GM23248 (cell line): ENCODE data around the gene RAB27A. TPM values are rescaled to one million over a fixed set of nuclear protein-coding genes. Genes with fewer than 3 reads are reported as not detected.

Experiments
- DNase-seq: peaks from one replicate; pipeline ENCODE4 v3.0.0-alpha.2; 2015
- H2AFZ ChIP-seq: fragments of 200-600 bp; sonication (generic); 2 replicates; pipeline ENCODE4 v1.6.1; 2016; ENCODE audit warnings: antibody characterized with exemption
- H3F3A ChIP-seq: fragments of 200-600 bp; sonication (generic); 2 replicates; pipeline ENCODE4 v1.6.1; 2016; ENCODE audit warnings: mild to moderate bottlenecking, antibody characterized with exemption, mixed run types; ENCODE audit not compliant: insufficient read depth
- H3K27ac ChIP-seq: fragments of 200-600 bp; sonication (generic); 2 replicates; pipeline ENCODE4 v1.5.1; 2016; ENCODE audit warnings: mild to moderate bottlenecking
- H3K27me3 ChIP-seq: fragments of 200-600 bp; sonication (generic); replicated peaks from 2 replicates; pipeline ENCODE4 v1.6.1; 2016; ENCODE audit warnings: mild to moderate bottlenecking; ENCODE audit not compliant: insufficient read depth
- H3K36me3 ChIP-seq: fragments of 200-600 bp; sonication (generic); 2 replicates; pipeline ENCODE4 v1.6.1; 2016; ENCODE audit warnings: low read depth, mild to moderate bottlenecking
- H3K4me1 ChIP-seq: fragments of 200-600 bp; sonication (generic); 2 replicates; pipeline ENCODE4 v1.6.1; 2016; ENCODE audit warnings: mild to moderate bottlenecking; ENCODE audit not compliant: insufficient read depth
- H3K4me2 ChIP-seq: fragments of 200-600 bp; sonication (generic); one replicate; pipeline ENCODE4 v1.6.1; 2016; ENCODE audit warnings: mild to moderate bottlenecking; ENCODE audit not compliant: unreplicated experiment
- H3K4me3 ChIP-seq: fragments of 200-600 bp; sonication (generic); 2 replicates; pipeline ENCODE4 v1.5.1; 2016; ENCODE audit warnings: mild to moderate bottlenecking
- H3K79me2 ChIP-seq: fragments of 200-600 bp; sonication (generic); 2 replicates; pipeline ENCODE4 v1.6.1; 2016; ENCODE audit warnings: mild to moderate bottlenecking; ENCODE audit not compliant: insufficient read depth
- H3K9ac ChIP-seq: fragments of 200-600 bp; sonication (generic); 2 replicates; pipeline ENCODE4 v1.6.1; 2016; ENCODE audit warnings: mild to moderate bottlenecking
- H3K9me2 ChIP-seq: fragments of 200-600 bp; sonication (generic); 2 replicates; pipeline ENCODE4 v1.6.1; 2016; ENCODE audit warnings: mixed run types, mild to moderate bottlenecking, moderate library complexity; ENCODE audit not compliant: insufficient read depth
- H3K9me3 ChIP-seq: fragments of 200-600 bp; sonication (generic); one replicate; pipeline ENCODE4 v1.6.1; 2017; ENCODE audit warnings: low read depth
- H4K20me1 ChIP-seq: fragments of 200-600 bp; sonication (generic); 2 replicates; pipeline ENCODE4 v1.6.0; 2016; ENCODE audit not compliant: insufficient read depth
- EZH2 ChIP-seq: fragments of 200-600 bp; sonication (generic); IDR thresholded peaks from 2 replicates; pipeline ENCODE4 v1.6.1; 2018; ENCODE audit warnings: antibody characterized with exemption, mild to moderate bottlenecking; ENCODE audit not compliant: insufficient read depth, poor library complexity, severe bottlenecking
- EZH2phosphoT487 ChIP-seq: fragments of 200-600 bp; sonication (generic); IDR thresholded peaks from 2 replicates; pipeline ENCODE4 v1.6.1; 2018; ENCODE audit warnings: antibody characterized with exemption, moderate library complexity, mild to moderate bottlenecking, low read depth; ENCODE audit not compliant: insufficient read depth
- WGBS, 2 experiments: methylation state at CpG; one replicate each; pipeline ENCODE4 v1.1.6; 2015 to 2017; ENCODE audit warnings: low lambda C conversion rate in 2 of 2, low coverage in 1 of 2; ENCODE audit errors: missing lambda C conversion rate in 2 of 2; 5-methylcytosine and 5-hydroxymethylcytosine counted together
- in situ Hi-C: fragments of 300-500 bp; cut with MboI; formaldehyde crosslinking; loops from 2 replicates; pipeline ENCODE4 v1.15.0; 2020
- polyA plus RNA-seq: library from polyadenylated mRNA; unstranded; fragments of >200 nt; fragmentation: Nextera tagmentation; extraction: Ambion mirVana; gene quantifications from 2 replicates; pipeline ENCODE4 v1.2.1, GENCODE V29; 2016
- total RNA-seq: library from RNA; depleted of rRNA; stranded (reverse); fragments of >200 nt; shearing (Covaris generic); gene quantifications from 2 replicates; pipeline ENCODE4 v1.2.3, GENCODE V29; 2014

The RAB27A gene
- total and polyA plus RNA-seq, 2 experiments from 2014 or later: 9.0 to 9.5 TPM

GRCh38 chr15:55197362-55197705, 92.3 kb downstream of the RAB27A start:
- Histone ChIP-seq H3K27ac (peak overlapping the region; percentile 94), H3K9me3 (no peaks in the 10 kb centered on the region), H3K36me3 (peaks cover 4% of the 10 kb centered on the region), H3K4me2 (peak overlapping the region; percentile 85), H3K9ac (peak overlapping the region; percentile 98), H3K27me3 (no peaks in the 10 kb centered on the region), H3K9me2 (no peaks in the 10 kb centered on the region), H4K20me1 (peaks cover 10% of the 10 kb centered on the region; the same call in 1 of the 2 replicates), H3F3A (0 out of 2 replicates have a peak, but pooled peaks cover 4% of the 10 kb centered on the region), H3K79me2 (peaks cover 44% of the 10 kb centered on the region), H2AFZ (peak overlapping the region; percentile 99), H3K4me1 (peaks cover 37% of the 10 kb centered on the region), H3K4me3 (peak overlapping the region; percentile 99)
- in situ Hi-C loops: no loop called here
- 2 to 3% methylated on average over 10 of the region's 10 CpGs for WGBS, 2 experiments
- TF ChIP-seq EZH2phosphoT487 (no peak), EZH2 (no peak)
- no peak for DNase-seq

DNA sequence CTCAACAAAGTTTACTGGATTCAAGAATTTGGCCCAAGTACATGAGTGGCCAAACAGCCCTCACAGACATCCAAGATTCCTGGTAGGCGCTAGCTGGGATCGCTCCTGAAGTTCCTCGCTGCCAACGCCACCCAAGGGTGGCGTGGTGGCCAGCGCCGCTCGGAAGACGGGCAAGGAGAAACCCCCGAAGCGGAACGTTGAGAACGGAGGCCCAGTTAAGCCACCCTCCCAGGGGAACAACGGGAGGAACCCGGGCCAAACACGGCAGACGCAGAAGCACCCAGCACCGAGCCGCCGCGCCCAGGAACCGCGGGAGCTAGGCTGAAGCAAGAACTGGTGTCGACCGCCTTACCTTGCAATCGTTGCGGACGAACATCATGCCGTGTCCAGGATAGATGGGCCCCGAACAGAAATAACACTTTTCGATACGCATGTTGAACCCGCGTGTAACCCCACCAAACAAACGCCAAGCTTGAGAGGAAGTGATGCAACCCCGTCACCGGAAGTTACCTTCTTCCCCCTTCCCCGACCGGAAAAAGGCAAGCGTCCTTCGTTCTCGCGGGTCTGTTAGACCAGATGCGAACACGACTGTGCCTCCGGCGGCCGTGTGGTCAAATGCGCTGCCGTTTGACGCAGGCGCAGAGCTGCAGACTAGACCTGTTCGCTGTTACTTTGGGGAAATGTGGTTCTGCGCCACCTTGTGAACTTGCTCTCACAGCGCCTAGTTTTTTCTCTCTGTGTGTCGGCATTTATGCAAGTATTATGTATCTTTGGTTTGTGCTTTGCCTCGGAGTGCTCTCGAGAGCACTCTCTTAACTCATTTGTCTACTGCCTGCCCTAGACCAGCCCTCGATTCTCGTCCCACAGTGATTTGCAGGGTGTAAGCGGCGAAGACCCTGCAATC, 92.9 kb downstream of the RAB27A start, which contains the start of gene RSL24D1:
Gene RSL24D1 (minus strand): TSS at position 484 of the 904 bp plus-strand sequence. CDS start 51 bp downstream, at position 433.
- no peaks in the 10 kb centered on the region for H3K27me3 ChIP-seq
- DNase-seq: peak; percentile 100
- H3K4me3 ChIP-seq: peak within 1 kb of the TSS; percentile 99
- H3K79me2 ChIP-seq: peaks cover 50% of the 10 kb centered on the region
- H3K4me1 ChIP-seq: peaks cover 40% of the 10 kb centered on the region
- peak within 1 kb of the TSS; percentile 99 for H2AFZ ChIP-seq
- TF ChIP-seq EZH2phosphoT487 (no peak), EZH2 (no peak)
- WGBS, 2 experiments: 1% methylated on average over 62 of the region's 62 CpGs
- peaks cover 10% of the 10 kb centered on the region; the same call in 1 of the 2 replicates for H4K20me1 ChIP-seq
- peak within 1 kb of the TSS; percentile 94 for H3K27ac ChIP-seq
- H3K9ac ChIP-seq: peak within 1 kb of the TSS; percentile 98
- H3K9me2 ChIP-seq: no peaks in the 10 kb centered on the region
- peak within 1 kb of the TSS; percentile 99 for H3K4me2 ChIP-seq
- peaks cover 8% of the 10 kb centered on the region for H3K36me3 ChIP-seq
- H3K9me3 ChIP-seq: no peaks in the 10 kb centered on the region
- in situ Hi-C loops: no loop called here
- 0 out of 2 replicates have a peak, but pooled peaks cover 4% of the 10 kb centered on the region for H3F3A ChIP-seq

GRCh38 chr15:55195996-55196395, 93.6 kb downstream of the RAB27A start:
- Histone ChIP-seq H3K4me1 (peaks cover 40% of the 10 kb centered on the region), H3K9me3 (no peaks in the 10 kb centered on the region), H2AFZ (peak overlapping the region; percentile 99), H3K79me2 (peaks cover 57% of the 10 kb centered on the region), H3K9ac (peak overlapping the region; percentile 98), H3K9me2 (no peaks in the 10 kb centered on the region), H3K36me3 (peaks cover 16% of the 10 kb centered on the region), H4K20me1 (peaks cover 10% of the 10 kb centered on the region; the same call in 1 of the 2 replicates), H3K4me2 (peak overlapping the region; percentile 99), H3K27me3 (no peaks in the 10 kb centered on the region), H3K4me3 (peak overlapping the region; percentile 99), H3F3A (0 out of 2 replicates have a peak, but pooled peaks cover 4% of the 10 kb centered on the region), H3K27ac (peak overlapping the region; percentile 94)
- TF ChIP-seq EZH2 (no peak), EZH2phosphoT487 (no peak)
- WGBS, 2 experiments: 1 to 3% methylated on average over 9 of the region's 9 CpGs
- in situ Hi-C loops: no loop called here
- peak; percentile 29 for DNase-seq

DNA sequence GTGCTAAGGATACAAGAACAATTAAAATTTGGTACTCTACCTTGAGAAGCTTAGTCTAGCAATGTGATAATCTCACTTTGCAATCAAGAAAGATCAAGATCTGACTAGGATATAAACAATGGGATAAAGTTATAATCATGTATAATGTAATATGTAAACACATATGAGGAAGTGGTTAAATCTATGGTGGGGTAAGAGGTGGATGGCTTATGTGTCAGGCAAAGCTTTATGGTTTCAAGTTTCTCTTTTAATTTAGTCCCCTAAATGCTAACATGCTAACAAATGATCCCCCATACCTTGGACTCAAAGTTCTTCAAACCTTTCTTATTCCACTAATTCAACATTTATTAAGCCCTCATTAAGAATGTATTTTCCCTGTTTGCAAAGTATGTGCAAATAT, 95.4 kb downstream of the RAB27A start:
- Histone ChIP-seq H2AFZ (no peak overlapping the region), H3K27me3 (no peaks in the 10 kb centered on the region), H3K9me2 (no peaks in the 10 kb centered on the region), H3K36me3 (peaks cover 32% of the 10 kb centered on the region), H3K79me2 (peaks cover 75% of the 10 kb centered on the region), H3K4me2 (peak overlapping the region; percentile 99), H3K9ac (peak overlapping the region; percentile 98; the same call in 1 of the 2 replicates), H3F3A (0 out of 2 replicates have a peak, but pooled peaks cover 4% of the 10 kb centered on the region), H3K4me1 (peaks cover 40% of the 10 kb centered on the region), H3K27ac (no peak overlapping the region), H4K20me1 (peaks cover 10% of the 10 kb centered on the region; the same call in 1 of the 2 replicates), H3K9me3 (no peaks in the 10 kb centered on the region), H3K4me3 (peak overlapping the region; percentile 99)
- TF ChIP-seq EZH2 (no peak), EZH2phosphoT487 (no peak)
- in situ Hi-C loops: no loop called here
- DNase-seq: no peak
